Bone marrow (tissue), 2 donors: ENCODE results near the gene GAD1.

Experiments
- DNase-seq, 2 donors: peaks; one replicate each; lab custom pipeline; 2025; lab: John Stamatoyannopoulos, UW

The GAD1 gene

DNA sequence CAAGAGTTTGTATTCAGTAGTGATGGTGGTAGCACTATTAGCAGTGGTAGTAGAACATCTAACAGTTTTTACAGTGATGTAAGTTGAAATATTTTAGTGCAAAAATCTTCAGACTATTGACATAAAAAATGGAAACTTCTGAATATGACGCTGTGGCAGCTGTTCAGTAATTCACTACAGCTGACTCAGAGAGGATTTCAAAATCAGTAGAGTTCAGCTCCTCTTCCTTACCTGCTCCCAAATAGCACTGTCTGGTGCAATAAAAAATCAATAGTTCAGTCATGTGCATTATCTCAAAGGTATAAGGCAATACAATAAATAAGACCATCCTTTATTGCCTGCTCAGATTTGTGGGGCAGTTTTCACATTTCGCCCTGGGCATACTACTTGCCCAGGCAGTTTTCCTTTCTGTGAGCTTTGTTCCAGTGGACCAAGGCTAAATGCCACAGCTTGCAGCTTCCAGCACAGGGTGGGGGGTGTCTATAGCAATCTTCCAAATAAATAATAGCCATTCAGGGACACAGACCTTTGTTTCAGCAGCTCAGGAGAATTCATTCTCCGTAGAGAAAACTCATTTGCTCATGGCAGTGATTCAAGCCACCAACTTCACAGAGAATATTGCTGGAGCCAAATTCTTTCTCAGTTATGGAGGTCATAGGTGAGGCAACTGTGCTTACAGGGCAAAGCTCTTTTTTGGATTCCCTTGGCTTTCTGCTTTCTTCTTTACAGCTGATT is 78.5 kb downstream of the GAD1 start:
- no peak for DNase-seq

DNA sequence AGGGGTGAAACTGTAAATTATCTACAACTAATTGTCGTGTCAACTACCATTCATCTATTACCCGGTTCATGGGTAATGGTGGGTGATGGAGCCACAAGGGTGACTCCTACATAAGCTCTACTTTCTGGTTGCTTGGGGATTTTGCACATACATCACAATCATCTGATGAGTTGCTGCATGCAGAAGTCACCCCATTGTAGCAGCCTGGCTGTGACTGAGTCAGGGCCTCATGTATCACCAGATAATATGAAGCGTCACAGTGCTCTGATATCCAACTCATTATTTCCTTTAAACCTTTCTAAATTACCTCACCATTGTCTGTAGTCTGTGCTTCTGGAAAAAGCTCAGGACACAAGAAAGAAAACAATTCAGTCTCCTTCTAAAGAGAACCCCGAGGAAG is 79.9 kb downstream of the GAD1 start:
- no peak for DNase-seq

DNA sequence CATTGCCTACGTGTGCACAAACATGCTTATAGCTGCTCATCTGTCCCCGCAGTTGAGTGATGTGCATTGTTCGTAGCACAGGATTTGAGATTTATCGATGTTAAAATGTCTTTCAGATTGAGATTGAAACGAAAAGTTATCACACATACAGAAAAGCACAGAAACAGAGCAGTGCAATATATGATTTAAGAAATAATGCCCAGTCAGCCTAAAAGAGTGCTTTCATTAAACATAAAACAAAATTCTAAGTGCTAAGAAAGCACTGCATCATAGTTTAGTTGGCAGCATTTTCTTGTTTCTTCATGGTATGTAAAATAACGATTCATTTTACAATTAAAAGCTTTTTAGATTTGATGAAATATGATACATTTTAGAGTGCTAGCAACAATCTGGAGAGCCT is 80.4 kb downstream of the GAD1 start:
- DNase-seq: no peak

DNA sequence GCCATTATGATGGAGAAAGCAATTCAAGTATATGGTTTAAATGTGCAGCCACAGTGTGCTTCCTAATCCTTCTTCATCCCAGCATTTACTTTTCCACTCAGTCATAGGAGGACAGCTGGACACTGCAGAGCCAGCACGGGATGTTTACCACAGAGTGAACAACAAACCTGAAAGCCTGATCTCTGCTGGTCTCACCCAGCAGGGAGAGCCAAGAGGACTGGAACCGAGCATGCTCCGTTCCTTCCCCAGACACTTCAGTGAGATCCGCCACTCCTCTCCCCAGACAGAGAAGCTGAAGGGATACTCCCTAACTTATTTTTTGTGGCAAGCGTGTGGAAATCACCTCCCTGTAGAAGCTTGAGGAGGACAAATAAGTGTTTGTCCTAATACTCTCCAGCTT is 89.2 kb downstream of the GAD1 start:
- no peak for DNase-seq
